C1 segment of cervical spinal cord (tissue), 14 donors: ENCODE measurements around the gene CTNNA2.

Experiments used
- DNase-seq, 14 donors: peaks; one replicate each; lab custom pipeline; 2025; lab: John Stamatoyannopoulos, UW

CTNNA2 gene

DNA sequence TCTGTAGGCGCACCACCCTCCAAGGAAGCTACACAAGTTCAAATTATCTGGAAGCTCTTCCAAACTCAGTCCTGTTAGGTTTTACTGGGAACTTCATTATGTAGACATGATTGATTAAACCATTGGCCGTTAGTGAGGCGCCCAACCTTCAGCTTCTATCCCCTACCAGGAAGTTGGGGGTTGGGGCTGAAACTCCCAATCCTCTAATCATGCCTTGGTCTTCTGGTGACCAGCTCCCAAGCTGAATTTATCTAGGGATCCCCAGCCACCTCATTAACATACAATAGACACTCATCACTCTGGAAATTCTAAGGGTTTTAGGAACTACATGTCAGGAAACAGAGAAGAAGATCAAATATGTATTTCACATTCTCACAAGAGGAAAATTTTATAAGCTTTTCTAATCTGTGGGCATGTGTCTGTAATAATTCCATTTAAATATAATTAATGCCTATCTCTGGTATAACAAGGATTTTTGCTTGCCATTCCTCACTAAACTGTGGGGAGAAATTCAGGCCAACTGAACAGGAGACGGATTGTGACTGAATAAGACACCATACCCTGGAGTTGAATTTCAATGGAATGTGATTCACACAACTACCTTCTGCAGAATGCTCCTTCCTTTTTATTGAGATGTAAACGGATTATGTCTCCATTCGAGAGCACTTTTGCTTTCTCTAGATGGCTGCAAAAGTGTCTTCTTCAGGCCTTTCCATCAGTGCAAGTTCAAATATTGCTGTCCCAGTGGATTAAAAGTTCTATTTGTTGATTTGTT is 463.1 kb downstream of the CTNNA2 start:
- no peak for DNase-seq

DNA sequence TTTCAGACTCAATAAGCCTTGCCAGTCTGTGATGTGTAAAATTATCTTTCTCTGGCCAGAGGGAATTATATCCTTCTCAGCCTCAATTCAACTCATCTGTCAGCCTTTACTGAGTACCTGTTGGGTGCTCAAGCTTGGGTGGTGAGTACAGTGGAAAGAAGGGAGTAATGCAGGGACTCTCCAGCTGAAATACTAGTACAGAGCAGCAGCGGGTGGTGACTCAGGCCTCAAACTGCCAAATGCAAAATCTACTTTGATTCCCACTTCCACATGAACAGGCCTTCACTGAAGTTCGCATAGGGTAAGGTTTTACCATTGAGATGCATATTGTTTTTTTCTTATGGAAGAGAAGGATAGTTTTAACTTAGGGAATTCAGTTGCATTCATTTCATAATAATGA is 464.9 kb downstream of the CTNNA2 start:
- DNase-seq: no peak

DNA sequence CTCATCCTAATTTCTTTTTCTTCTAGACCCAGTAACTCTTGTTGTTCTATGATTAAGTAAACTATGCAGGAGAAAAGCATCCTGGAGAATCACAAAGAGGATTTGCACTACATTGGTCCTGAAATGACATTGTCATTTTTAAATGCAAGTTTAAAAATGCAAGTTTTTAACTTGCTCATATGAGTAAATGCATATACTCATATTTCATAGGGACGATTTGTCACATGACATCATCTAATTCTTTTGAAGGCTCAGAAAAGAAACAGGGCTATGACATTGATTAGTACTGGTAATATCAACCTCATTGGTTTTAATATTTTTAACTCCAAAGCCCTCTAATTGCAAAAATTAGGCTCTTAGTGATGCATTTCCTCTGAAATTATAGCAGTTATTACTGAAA is 467.3 kb downstream of the CTNNA2 start:
- no peak for DNase-seq

DNA sequence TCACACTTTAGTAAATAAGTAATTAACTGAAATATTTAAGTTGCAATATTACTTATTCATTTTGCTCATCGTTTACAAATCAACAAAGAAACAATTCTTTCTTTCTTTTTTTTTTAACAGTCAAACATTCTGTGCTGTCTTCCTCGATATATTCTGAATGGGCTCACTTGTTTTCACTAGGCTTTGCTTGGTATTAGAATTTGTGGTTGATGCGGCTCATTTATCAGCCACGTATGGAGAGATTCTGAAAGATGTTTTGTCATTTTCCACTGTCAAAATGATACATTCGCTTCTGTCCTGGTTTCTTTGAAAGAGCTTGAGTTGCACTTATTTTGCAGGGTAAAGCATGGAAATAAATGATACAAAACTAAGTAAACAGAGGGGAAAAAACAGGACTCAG is 468.0 kb downstream of the CTNNA2 start:
- DNase-seq: peak in 1 of 14 donors; percentile 11

DNA sequence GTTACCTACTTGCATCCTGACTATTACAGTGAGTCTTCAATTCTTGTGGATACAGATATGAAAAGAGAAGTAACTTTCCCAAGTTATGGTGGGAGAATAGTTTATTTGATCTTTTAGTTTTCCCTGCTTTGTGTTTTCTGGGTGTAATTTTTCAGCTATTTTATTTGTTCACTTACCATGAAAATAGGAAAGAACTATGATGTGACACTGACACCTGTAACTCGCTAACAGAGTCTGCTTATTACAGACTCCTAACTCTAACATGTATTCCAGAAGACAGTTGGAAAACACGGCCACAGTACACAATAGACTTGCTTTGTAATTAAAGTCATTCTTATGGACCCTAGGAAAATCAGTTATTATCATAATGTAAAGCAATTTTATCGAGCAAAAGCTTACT is 468.5 kb downstream of the CTNNA2 start:
- no peak for DNase-seq

DNA sequence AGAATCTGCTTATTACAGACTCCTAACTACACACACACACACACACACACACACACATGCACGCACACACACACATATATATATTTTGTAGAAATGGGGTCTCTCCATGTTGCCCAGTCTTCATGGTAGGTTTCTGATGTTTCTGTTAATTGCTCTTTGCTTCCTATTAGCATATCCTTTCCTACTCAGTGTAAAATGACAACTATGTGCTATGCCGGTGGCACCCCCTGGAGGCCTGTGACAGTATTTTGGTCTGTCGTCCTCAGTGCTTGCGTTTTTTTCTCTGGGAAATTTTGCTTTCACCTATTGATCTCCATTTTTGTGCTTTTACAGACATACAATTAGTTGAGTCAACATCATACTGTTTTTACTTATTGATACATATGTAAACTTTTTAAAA is 469.6 kb downstream of the CTNNA2 start:
- peak in 7 of 14 donors; percentile 9 to 34 (median 18) for DNase-seq

DNA sequence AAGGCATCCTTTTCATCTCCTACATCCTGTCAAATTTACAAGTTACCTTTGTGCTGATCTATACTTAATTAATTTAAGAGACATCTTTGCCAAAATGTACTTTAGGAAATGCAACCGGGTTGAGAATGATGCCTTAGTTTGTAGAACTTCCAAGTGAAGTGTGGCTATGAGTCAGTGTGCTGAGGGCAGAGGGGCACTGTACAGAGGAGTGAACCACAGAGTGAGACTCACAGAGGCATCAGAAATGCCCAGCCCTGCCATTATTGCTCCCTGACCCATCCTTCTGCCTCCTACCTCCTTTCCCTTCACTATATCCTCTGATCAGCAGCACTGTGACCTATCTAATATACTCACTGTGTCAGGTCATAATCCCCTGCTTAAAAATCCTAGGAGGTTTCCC is 471.6 kb downstream of the CTNNA2 start:
- DNase-seq: no peak

DNA sequence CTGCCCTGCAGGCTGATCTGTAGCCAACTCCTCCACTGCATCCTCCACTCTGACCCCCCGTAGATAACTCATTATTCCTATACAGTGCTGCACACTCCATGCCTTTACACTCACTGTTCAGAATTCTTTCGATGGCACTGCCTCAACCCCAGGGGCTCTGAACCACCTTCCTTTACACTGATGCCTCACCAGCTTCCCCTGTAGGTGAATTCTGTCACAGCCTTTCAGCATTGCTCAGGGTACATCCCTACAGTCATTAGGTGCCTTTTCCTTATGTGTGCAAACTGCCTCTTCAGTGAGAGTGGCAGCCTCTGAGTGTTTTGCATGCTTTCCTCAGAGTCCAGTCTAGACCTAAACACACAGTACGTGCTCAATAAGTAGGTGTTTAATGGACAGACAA is 472.3 kb downstream of the CTNNA2 start:
- DNase-seq: no peak

DNA sequence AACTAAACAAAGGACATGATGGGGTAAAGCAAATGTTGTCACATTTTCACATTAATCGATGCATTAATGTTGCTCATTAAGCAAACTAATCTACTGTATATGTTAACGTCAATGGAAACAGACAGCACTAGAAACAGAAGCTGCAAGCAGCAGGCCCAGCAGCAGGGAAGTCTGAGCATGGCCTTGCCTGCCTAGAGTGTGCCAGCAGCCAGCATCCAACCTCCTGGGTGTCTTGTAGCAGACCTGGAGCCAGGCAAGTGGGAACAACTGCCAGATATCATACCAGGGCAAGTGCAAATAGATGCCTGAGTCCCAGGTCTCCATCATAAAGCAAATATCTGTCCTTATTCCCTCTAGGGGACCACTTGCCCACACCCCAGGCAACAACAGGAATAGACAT is 472.7 kb downstream of the CTNNA2 start:
- peak in 1 of 14 donors; percentile 23 for DNase-seq

DNA sequence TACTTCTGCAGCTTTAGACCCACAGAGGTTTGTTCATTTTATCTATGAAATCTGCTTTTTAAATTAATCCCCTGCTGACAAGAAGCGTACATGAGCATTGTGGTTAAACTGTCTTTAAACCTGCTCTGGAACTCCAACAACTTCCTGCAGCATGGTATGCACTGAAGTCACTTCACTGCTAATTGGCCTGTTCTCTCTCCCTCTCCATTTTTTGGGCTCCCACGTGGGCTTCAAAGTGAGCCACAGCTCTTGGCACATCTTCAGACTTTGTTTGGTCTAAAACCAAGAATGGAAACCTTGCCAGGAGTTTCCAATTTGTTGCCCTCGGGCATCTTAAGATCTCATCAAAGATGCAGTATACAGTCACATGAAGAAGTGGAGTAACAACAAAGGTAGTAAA is 480.3 kb downstream of the CTNNA2 start:
- no peak for DNase-seq

DNA sequence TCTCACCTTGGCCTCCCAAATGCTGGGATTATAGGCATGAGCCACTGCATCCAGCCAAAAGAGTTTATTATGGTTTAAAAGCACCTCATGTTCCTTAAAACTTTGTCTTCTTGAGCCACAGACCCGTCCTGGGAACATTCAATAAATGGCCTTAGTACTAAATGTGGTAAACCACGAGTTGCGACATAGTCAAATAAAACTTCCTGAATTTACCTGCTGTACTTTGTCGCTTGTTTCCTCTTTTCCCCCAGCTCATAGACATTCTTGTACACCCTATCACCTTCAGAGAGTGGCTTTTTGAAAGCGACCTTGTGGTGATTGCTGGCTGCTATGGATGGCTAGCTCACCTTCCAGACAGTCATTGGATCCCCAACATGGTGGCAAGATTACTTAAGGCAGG is 481.3 kb downstream of the CTNNA2 start:
- DNase-seq: no peak

DNA sequence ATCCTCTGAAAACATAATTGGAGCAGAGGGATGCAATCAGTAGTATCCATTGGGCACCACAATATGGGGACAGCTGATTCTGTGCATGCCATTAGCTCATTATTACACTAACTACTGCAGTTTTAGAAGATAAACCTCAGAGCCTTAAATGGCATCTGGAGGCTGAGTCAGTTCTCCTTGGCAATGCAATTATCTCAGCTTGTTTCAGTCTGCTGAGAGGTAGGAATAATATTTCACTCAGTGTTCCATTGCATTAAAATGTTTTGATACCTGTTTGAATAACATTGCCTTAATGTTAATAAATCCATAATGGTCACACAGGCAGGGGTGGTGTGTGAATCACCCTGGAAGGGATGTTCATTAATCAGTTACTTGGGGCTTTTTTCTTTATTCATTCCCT is 482.1 kb downstream of the CTNNA2 start:
- no peak for DNase-seq

DNA sequence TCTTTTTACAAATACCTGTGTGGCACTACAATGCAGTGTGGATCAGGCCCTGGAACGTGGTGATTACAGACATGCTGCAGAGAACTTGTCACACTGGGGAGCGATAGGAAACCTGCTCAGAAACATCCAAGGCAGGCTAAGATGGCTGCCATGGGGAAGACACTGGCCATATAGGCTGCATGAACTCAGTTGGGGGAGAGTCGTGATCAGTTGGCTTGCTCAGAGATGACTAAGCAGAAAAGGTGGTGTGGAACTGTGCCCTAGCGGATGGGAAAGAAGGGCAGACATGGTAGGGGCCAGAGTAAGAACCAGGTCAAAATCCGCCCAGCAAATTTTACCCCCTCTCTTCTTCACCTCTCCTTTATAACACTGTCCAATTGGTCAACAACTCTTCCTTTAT is 483.9 kb downstream of the CTNNA2 start:
- no peak for DNase-seq

DNA sequence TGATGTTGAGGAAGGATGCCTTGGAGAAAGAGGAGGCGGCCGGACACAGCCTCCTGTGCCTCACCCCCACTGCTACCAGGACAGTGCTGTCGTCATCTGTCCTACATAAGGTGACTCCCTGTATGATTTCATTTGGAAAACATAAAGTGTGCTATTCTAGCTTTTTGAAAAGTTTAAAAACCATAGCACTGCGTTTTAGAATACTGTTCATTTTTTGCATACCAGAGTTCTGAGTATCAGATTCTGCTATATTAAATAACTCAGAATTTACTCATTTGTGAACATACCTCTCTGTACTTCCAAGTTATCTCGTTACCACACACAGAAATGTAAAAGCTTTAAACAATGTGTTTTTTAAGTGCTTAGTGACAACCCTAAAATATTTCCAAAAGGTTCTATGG is 488.9 kb downstream of the CTNNA2 start:
- DNase-seq: no peak

DNA sequence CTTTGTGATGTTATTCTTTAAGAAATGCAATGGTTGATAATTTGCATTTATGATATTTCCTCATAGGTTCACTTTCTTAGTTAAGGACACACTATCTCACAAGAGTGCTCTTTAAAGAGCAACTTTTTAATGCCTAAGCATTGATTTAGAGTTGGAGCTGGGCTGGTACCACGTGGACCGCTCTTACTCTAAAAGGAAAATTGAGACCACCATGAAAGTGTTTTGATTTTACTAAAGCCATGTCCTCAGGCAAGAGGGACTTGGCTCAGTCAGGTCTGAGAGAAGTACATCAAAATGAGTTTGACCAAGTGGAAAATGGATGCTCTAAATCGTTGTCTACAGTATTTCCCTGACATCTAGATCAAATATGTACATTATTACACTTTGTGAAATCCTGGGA is 489.3 kb downstream of the CTNNA2 start:
- DNase-seq: no peak

DNA sequence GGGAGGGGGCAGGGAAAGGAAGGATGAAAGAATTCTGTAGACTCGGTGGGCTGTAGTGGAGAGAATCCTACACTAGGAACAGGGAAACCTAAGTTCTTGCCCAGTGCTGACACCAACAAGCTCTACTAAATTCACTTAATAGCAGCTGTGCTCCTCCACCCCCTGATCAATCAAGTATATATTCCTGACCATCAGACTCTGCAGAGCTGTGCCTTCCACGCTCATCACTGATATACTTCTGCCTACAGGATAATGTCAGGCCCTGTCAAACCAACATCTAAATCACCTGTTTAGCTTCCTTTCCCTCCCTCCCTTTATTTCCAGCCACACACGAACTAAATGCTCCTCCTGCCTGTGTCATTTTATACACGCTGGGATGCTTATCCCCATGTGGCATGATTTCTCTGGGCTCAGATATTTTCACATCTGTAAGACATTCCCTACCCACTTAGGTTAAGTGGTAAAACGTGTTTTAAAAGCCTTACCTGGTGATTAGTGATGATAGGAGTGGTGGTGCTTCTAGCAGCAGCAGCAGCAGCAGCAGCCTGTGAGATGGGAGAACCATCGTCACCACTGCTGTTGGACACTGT is 489.8 kb downstream of the CTNNA2 start:
- DNase-seq: no peak

DNA sequence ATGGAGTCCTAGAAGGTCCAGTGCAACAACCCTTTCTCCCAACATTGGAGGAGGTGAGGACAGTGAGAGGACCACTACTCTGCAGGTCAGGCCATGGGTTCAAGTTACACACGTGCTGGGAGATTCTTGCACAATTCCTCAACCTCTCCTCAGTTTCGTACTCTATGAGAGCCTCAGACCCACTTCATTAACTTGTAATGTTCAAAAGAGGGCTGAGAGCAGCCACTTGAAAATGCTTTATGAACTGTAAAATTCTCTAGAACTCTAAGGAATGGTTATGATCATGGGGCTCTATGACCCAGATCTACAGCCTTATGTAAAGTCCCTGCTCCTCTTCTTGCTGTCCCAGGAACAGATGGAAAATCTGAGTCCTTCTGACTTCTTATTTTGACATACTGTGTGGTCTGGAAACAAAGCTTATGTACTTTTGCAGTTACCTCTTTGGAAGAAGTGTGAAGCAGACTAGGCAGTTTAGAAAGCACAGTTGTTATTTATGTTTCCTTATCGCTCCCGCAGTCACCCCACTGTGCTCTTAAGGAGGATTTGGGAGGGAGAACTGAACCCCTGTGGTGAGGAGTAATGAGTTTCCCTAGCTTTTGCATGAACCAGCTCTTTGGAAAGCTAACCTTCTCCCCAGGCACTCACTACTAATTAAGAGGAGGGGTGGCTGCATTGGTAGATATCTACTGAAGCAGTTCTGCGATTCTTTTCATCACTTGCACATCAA is 495.1 kb downstream of the CTNNA2 start:
- DNase-seq: no peak

DNA sequence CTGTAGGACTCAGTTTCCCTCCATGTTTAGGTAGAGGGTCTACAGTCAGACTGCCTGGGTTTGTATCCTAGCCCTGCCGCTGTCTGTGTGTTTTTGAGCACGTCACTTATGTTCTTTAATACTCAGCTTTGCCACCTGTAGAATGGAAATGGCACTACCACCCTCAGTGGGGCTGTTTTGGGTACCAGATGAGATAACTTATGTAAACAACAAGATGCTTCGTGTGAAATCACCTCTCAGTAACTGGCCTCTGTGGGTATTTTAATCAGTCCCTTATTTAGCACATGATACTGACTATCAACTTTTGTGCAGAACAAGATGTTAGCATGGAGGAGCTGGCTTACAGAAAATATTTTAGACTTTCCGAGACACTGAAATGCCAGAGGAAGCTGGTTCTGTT is 495.7 kb downstream of the CTNNA2 start:
- DNase-seq: no peak

DNA sequence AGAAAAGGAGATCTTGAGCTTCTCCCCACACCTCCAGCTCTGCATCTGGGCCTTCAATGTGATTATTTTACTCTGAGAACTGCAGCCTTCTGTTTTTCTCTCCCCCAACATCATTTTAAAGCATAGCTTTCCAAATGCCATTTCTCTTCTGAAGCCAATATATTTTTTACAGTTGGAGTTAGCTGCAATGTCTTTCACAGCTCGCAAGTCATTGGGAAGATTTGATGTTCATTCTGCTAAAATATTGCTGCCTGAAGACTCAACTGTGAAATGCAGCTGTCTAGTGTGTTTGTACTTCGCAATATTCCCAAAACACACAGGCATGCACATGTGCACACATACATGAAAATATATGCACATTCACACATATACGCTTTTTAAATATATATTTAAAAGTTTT is 496.4 kb downstream of the CTNNA2 start:
- DNase-seq: no peak

DNA sequence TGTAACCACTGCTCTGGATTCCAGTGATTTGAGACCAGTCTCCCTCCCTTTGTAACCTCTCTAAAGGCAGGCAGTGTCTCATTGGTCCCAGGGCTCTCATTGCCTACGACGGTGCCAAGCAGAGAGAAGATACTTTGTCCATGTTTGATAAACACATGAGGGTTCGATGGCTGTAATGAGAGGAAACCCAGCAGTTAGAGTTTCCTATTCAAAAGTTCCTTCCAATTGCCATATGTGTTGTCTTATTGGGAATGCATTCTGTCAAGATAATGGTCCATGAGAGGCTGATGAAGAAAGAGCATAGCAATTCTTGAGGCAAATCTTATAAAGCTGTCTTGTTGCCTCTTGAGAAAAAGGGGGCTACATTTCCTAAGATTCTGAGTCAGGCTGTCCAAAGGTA is 499.2 kb downstream of the CTNNA2 start:
- no peak for DNase-seq

DNA sequence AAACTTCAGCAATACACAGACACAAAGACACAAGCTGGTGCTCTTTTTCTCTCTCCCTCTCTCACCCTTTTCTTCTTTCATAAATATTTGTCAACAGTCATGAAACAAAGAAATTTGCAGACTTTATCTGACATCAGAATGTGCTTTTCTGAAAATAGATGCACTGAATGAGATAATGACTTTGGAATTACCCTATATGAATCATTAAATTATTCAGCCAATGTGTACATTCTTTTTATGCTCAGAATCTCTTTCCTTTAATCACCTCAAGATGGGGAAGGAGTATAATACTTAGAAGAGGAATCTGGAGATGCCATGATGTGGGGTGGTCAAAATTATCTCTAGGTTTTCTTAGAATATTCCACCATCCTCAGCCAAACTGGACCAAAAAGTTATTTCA is 501.8 kb downstream of the CTNNA2 start:
- DNase-seq: no peak

DNA sequence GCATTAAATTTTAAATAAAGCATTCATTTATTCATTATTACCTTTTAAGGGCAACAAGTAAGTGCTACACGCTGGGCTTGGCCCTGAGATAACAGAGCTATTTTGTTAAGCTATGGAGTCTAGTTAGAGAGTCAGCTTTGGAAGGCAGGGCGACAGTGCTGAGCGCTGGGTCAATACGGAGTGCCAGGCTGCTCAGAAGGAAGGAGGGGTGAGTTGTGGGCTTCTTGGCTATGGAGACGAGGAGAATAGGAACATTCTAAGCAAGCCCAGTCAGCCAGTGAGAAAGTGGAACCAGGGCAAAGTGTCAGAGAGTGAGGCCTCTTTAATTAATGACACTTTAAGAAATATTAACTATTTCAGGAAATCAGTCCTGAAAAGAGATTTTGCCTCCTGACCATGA is 503.3 kb downstream of the CTNNA2 start:
- DNase-seq: peak in 3 of 14 donors; percentile 3 to 8 (median 4)
